NOMO-1 treated with DMSO at 0.1 percent for 48 hours (cell line): ENCODE measurements around the gene CABCOCO1.

Experiments
- DNase-seq: peaks from one replicate; lab custom pipeline; 2025; ENCODE audit not compliant: unreplicated experiment; lab: John Stamatoyannopoulos, UW

CABCOCO1 gene

GRCh38 chr10:61804414-61804813 lies 141.7 kb downstream of the CABCOCO1 start:
- peak; percentile 40 for DNase-seq

- DNase-seq: no peak
Observed at GRCh38 chr10:61805091-61805490, 142.4 kb downstream of the CABCOCO1 start.

GRCh38 chr10:61810263-61810662 lies 147.5 kb downstream of the CABCOCO1 start:
- no peak for DNase-seq

- DNase-seq: no peak
Observed at GRCh38 chr10:61812052-61812721, 149.5 kb downstream of the CABCOCO1 start.

GRCh38 chr10:61812920-61813319 lies 150.2 kb downstream of the CABCOCO1 start:
- DNase-seq: no peak

- DNase-seq: no peak
Observed at GRCh38 chr10:61814160-61814559, 151.4 kb downstream of the CABCOCO1 start.

GRCh38 chr10:61815496-61815895 lies 152.8 kb downstream of the CABCOCO1 start:
- DNase-seq: no peak
